ENCODE measurements around the gene CCRL2. TPM values are rescaled to one million over a fixed set of nuclear protein-coding genes. Genes with fewer than 3 reads are reported as not detected.

Gene CCRL2
- total and polyA plus RNA-seq, 9 of the 15 experiments (the other 6 are each of a cell fraction or from before 2014, with no cell fraction given): 3.4 to 5.7 (median 4.0) TPM

- TF ChIP-seq E2F8 (IDR thresholded peaks at IDR 0.05; ENCODE audit: low read depth, partially characterized antibody) (no peak), CREM (IDR thresholded peaks at IDR 0.05; ENCODE audit: low read depth) (peak; percentile 62), NFE2 (IDR thresholded peaks at IDR 0.05; ENCODE audit: low read depth) (peak; percentile 35; the same call in 1 of the 2 replicates), KDM1A (IDR thresholded peaks at IDR 0.05) (peak; percentile 26 to 52; a peak in 3 of 4 replicates), NCOR1 (IDR thresholded peaks at IDR 0.05) (peak; percentile 64; the same call in 1 of the 2 replicates), POLR3G (IDR thresholded peaks at IDR 0.05; ENCODE audit: extremely low read depth, insufficient read length, insufficient replicate concordance) (no peak), ZNF57 (CRISPR knock-in tag; IDR thresholded peaks at IDR 0.05) (0 out of 2 replicates have a peak, but pooled peaks have one; percentile 47), CTBP1 (IDR thresholded peaks at IDR 0.05; ENCODE audit: borderline replicate concordance) (peak; percentile 52; the same call in 1 of the 2 replicates), CBFA2T3 (IDR thresholded peaks at IDR 0.05) (peak; percentile 85), HMBOX1 (IDR thresholded peaks at IDR 0.05) (peak; percentile 75), GATA2 (CRISPR knock-in tag; IDR thresholded peaks at IDR 0.05) (peak; percentile 66; the same call in 1 of the 2 replicates), HBP1 (CRISPR knock-in tag; IDR thresholded peaks at IDR 0.05) (no peak)
These were observed 21.1 kb downstream of the CCRL2 start (continued) for GRCh38 chr3:46427916-46428833.
